Measurements from ENCODE around the gene MET. TPM values are rescaled to one million over a fixed set of nuclear protein-coding genes. Genes with fewer than 3 reads are reported as not detected.

The MET gene
- total and polyA plus RNA-seq, 2 of the 8 experiments (the other 6 are each of a cell fraction or from before 2014, with no cell fraction given), result 3.5 to 12.9 TPM

DNA sequence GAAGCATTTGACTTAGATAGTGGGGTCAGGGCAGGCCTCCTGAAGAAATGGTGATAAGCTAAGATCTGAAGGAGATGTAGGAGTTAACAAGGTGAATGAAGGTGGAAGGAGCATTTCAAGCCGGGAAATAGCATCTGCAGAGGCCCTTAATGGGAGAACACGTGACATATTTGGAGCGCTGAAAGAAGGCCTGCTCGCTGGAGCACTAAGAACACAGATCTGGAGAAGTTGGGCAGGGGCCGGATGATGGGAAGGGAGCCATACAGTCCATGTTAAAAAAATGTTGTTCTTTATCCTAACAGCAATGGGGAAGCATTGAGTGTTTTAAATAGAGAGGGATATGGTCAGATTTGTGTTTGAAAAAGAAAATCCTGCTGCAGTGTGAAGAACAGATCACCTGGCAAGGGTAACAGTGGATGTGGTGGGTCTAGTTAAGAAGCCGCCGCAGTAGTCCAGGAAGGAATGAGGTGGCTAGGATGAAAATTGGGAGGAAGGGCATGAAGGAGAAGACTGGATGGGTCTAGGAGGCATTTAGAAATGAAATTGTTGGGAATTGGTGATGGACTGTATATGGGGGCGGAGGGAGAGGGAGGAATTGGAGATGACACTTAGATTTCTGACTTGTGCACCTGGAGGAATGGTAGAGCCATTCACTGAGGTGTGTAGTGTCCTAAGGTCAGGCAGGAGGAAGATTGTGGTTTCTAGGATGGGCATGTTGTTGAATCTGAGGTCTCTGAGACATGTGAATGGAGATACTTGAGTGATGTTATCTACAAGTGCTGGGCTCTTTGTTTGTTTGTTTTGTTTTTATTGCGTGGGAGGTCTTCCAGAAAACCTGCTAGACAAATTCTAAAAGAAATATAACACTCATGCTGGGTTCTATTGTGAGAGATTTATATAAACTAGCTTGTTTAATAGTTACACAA is 58.4 kb downstream of the MET start:
- H4K5ac ChIP-seq (ENCODE audit: insufficient read length, low read depth, low read length), result no peak overlapping the region
- H2BK12ac ChIP-seq (ENCODE audit: low read depth, low read length), result no peak overlapping the region
- H2BK120ac ChIP-seq (replicated peaks; ENCODE audit: low read depth, low read length), result no peak overlapping the region
- no peak overlapping the region for H2AK5ac ChIP-seq (ENCODE audit: low read depth, low read length)
- no peak overlapping the region for H2BK5ac ChIP-seq (ENCODE audit: low read depth, low read length)
- H3K4ac ChIP-seq (replicated peaks; ENCODE audit: insufficient read length, low read depth, low read length), result no peak overlapping the region
- no peak overlapping the region for H2BK20ac ChIP-seq (ENCODE audit: low read length)
- no peaks in the 10 kb centered on the region for H3K79me2 ChIP-seq (ENCODE audit: control insufficient read depth in 1 of 2, insufficient read depth in 2 of 2, low read length in 2 of 2)
- ChIA-PET CTCF (ENCODE audit: partially characterized antibody) (interaction anchor here (0.6 to 1.6 kb wide), 3 partner anchors 17 to 577 kb away, joined by 3 read pairs; no protein-coding TSS in a partner anchor), POLR2A (ENCODE audit: partially characterized antibody) (no interaction called here)
- no peak for DNase-seq (ENCODE audit: low read depth in 1 of 2, low spot score in 2 of 2)
- H3K4me3 ChIP-seq (ENCODE audit: extremely low read depth in 1 of 4, insufficient read depth in 2 of 4, low read depth in 3 of 4, low read length in 4 of 4), result no peak overlapping the region
- no peaks in the 10 kb centered on the region; the same call in 1 of the 2 replicates for H3K79me1 ChIP-seq (ENCODE audit: low read depth, low read length)
- no peak for FAIRE-seq
- whole genome bisulfite sequencing, 2 experiments (ENCODE audit: extremely low coverage in 1 of 2, insufficient coverage in 1 of 2, insufficient read length in 1 of 2, insufficient replicate concordance in 2 of 2, low coverage in 1 of 2, low lambda C conversion rate in 2 of 2, missing lambda C conversion rate in 1 of 2), result 96 to 100% methylated on average over 1 to 9 of the region's 9 CpGs
- no peak overlapping the region for H3K9ac ChIP-seq (replicated peaks in 1 of 4; ENCODE audit: extremely low read depth in 1 of 4, low read depth in 3 of 4, low read length in 3 of 4)
- no peak overlapping the region for H3K23ac ChIP-seq (ENCODE audit: insufficient read length)
- H3K4me2 ChIP-seq (ENCODE audit: insufficient read depth in 1 of 2, low read depth in 2 of 2, low read length in 2 of 2), result no peak overlapping the region
- no peak overlapping the region for H3K14ac ChIP-seq (ENCODE audit: insufficient read length)
- H3K56ac ChIP-seq (replicated peaks; ENCODE audit: insufficient read length, low read depth, low read length), result no peak overlapping the region
- H3K4me1 ChIP-seq (replicated peaks in 1 of 4; ENCODE audit: control insufficient read depth in 3 of 4, insufficient read depth in 4 of 4, low read length in 3 of 4), result peaks cover 0 to 5% (median 1%) of the 10 kb centered on the region in 4 experiments; a peak in 2 of 7 replicates
- H3K27me3 ChIP-seq (replicated peaks in 1 of 4; ENCODE audit: control insufficient read depth in 3 of 4, extremely low read depth in 1 of 4, insufficient read depth in 3 of 4, low read length in 3 of 4), result no peaks in the 10 kb centered on the region
- H3K23me2 ChIP-seq (ENCODE audit: low read depth, low read length), result no peaks in the 10 kb centered on the region
- H2AFZ ChIP-seq (ENCODE audit: low read length), result no peak overlapping the region
- no peak overlapping the region for H4K91ac ChIP-seq (replicated peaks; ENCODE audit: insufficient read length, low read length)
- no peaks in the 10 kb centered on the region for H4K20me1 ChIP-seq (replicated peaks in 1 of 2; ENCODE audit: control insufficient read depth in 1 of 2, insufficient read depth in 2 of 2, low read length in 2 of 2)
- no peak overlapping the region for H3K27ac ChIP-seq (ENCODE audit: low read depth, low read length)
- no peaks in the 10 kb centered on the region for H3K9me3 ChIP-seq (ENCODE audit: insufficient read depth in 2 of 2, low read depth in 1 of 2, low read length in 1 of 2)
- no peaks in the 10 kb centered on the region for H3K36me3 ChIP-seq (ENCODE audit: control insufficient read depth in 2 of 4, insufficient read depth in 4 of 4, low read length in 3 of 4)
- no peak overlapping the region for H2BK15ac ChIP-seq (ENCODE audit: low read length)
- no peak overlapping the region for H3K18ac ChIP-seq (ENCODE audit: extremely low read depth, low read length)
- H4K8ac ChIP-seq (ENCODE audit: extremely low read depth, insufficient read depth, low read length), result no peak overlapping the region
- TF ChIP-seq POU5F1 (IDR thresholded peaks at IDR 0.05; ENCODE audit: low read depth, low read length), result no peak
- TF ChIP-seq RAD21 (IDR thresholded peaks at IDR 0.05 in 1 of 2, conservative IDR thresholded peaks at IDR 0.05 in 1 of 2; ENCODE audit: low read depth in 2 of 2, low read length in 2 of 2), result no peak
- TF ChIP-seq EGR1 (IDR thresholded peaks at IDR 0.05; ENCODE audit: borderline replicate concordance, low read depth, low read length), result no peak
- no peak for TF ChIP-seq GTF2F1 (IDR thresholded peaks at IDR 0.05; ENCODE audit: borderline replicate concordance, low read depth, low read length)
- TF ChIP-seq, protein P1, sequence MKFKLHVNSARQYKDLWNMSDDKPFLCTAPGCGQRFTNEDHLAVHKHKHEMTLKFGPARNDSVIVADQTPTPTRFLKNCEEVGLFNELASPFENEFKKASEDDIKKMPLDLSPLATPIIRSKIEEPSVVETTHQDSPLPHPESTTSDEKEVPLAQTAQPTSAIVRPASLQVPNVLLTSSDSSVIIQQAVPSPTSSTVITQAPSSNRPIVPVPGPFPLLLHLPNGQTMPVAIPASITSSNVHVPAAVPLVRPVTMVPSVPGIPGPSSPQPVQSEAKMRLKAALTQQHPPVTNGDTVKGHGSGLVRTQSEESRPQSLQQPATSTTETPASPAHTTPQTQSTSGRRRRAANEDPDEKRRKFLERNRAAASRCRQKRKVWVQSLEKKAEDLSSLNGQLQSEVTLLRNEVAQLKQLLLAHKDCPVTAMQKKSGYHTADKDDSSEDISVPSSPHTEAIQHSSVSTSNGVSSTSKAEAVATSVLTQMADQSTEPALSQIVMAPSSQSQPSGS (IDR thresholded peaks at IDR 0.05; ENCODE audit: low read length), result no peak
- no peak for TF ChIP-seq EP300 (IDR thresholded peaks at IDR 0.05; ENCODE audit: borderline replicate concordance in 1 of 2, low read depth in 2 of 2, low read length in 2 of 2)
- no peak for TF ChIP-seq KDM1A (IDR thresholded peaks at IDR 0.05; ENCODE audit: borderline replicate concordance, low read length)
- TF ChIP-seq ASH2L (IDR thresholded peaks at IDR 0.05; ENCODE audit: low read length), result no peak
- no peak for TF ChIP-seq TBP (IDR thresholded peaks at IDR 0.05; ENCODE audit: low read depth, low read length)
- no peak for TF ChIP-seq CHD2 (IDR thresholded peaks at IDR 0.05; ENCODE audit: low read length)
